ENCODE data around the gene DYNC1H1.
A peak's percentile ranks its signal among the peaks of the same experiment; 100 is the strongest.

GRCh38 chr14:102086972-102087761, 122.8 kb downstream of the DYNC1H1 start, which contains the start of gene HSP90AA1:
- TF ChIP-seq, protein P1, sequence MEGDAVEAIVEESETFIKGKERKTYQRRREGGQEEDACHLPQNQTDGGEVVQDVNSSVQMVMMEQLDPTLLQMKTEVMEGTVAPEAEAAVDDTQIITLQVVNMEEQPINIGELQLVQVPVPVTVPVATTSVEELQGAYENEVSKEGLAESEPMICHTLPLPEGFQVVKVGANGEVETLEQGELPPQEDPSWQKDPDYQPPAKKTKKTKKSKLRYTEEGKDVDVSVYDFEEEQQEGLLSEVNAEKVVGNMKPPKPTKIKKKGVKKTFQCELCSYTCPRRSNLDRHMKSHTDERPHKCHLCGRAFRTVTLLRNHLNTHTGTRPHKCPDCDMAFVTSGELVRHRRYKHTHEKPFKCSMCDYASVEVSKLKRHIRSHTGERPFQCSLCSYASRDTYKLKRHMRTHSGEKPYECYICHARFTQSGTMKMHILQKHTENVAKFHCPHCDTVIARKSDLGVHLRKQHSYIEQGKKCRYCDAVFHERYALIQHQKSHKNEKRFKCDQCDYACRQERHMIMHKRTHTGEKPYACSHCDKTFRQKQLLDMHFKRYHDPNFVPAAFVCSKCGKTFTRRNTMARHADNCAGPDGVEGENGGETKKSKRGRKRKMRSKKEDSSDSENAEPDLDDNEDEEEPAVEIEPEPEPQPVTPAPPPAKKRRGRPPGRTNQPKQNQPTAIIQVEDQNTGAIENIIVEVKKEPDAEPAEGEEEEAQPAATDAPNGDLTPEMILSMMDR (conservative IDR thresholded peaks at IDR 0.05; ENCODE audit: low read length): 0 out of 2 replicates have a peak, but pooled peaks have one; percentile 23
- TF ChIP-seq EZH2phosphoT487 (IDR thresholded peaks at IDR 0.05; ENCODE audit: borderline replicate concordance, low read depth, low read length): no peak

All from OCI-LY7 (cell line).